Astrocyte (in vitro differentiated cells and primary cell): ENCODE data around the gene PCDHA5.

Experiments
- CTCF ChIP-seq: IDR thresholded peaks from 2 replicates; pipeline ENCODE4 v1.5.1; 2011; ENCODE audit warnings: low read depth, mild to moderate bottlenecking, inconsistent platforms, low read length, moderate library complexity; ENCODE audit not compliant: insufficient read depth
- EZH2 ChIP-seq: IDR thresholded peaks from 2 replicates; pipeline ENCODE4 v1.6.1; 2012; ENCODE audit warnings: mild to moderate bottlenecking, low read length, inconsistent platforms; ENCODE audit not compliant: insufficient read depth

- TF ChIP-seq CTCF (no peak), EZH2 (no peak)
These were observed 20.5 kb upstream of the PCDHA5 start, which contains the start of gene PCDHA3 for GRCh38 chr5:140800816-140801493.
